Measurements from ENCODE around the gene POLG.

DNA sequence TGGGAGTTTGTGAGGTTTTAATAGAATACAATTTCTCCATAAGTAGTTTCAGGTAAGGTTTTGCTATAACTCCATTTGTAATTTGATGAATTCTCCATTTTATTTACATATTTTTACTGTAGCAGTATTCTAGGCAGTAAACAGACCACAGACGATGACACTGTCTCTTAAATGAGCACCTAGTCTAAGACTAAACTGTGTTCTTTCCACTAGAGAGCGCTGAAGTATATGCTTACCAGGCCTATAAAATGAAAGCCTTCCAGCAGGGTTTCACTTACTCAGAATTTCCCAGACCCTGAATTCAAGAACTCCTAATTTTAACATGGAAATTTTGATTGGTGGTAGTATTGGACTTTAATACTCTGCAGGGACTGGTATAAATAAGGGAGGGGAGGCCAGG is 41.6 kb downstream of the POLG start:
- TF ChIP-seq, protein P1, sequence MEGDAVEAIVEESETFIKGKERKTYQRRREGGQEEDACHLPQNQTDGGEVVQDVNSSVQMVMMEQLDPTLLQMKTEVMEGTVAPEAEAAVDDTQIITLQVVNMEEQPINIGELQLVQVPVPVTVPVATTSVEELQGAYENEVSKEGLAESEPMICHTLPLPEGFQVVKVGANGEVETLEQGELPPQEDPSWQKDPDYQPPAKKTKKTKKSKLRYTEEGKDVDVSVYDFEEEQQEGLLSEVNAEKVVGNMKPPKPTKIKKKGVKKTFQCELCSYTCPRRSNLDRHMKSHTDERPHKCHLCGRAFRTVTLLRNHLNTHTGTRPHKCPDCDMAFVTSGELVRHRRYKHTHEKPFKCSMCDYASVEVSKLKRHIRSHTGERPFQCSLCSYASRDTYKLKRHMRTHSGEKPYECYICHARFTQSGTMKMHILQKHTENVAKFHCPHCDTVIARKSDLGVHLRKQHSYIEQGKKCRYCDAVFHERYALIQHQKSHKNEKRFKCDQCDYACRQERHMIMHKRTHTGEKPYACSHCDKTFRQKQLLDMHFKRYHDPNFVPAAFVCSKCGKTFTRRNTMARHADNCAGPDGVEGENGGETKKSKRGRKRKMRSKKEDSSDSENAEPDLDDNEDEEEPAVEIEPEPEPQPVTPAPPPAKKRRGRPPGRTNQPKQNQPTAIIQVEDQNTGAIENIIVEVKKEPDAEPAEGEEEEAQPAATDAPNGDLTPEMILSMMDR (conservative IDR thresholded peaks at IDR 0.05; ENCODE audit: low read depth in 2 of 2) = peak; percentile 21 to 31; a peak in 1 of 4 replicates
- TF ChIP-seq POLR2AphosphoS5 (IDR thresholded peaks at IDR 0.05; ENCODE audit: low read depth) (no peak), EZH2 (IDR thresholded peaks at IDR 0.05; ENCODE audit: low read depth, unreplicated experiment) (no peak), CREB1 (CRISPR knock-in tag; IDR thresholded peaks at IDR 0.05; ENCODE audit: low read depth) (no peak)

All from GM23338 (cell line).